Measurements from ENCODE around the gene CLDN5. TPM values are rescaled to one million over a fixed set of nuclear protein-coding genes. Genes with fewer than 3 reads are reported as not detected.
A peak's percentile ranks its signal among the peaks of the same experiment; 100 is the strongest.

The CLDN5 gene
- total and polyA plus RNA-seq, 7 donors, result 3.5 to 129 (median 57.4) TPM

- TF ChIP-seq CTCF (IDR thresholded peaks at IDR 0.05) (no peak), EP300 (IDR thresholded peaks at IDR 0.05) (no peak), POLR2AphosphoS5 (IDR thresholded peaks at IDR 0.05) (no peak), POLR2A (IDR thresholded peaks at IDR 0.05) (no peak)
- H3K27me3 ChIP-seq, result peaks cover 22 to 60% (median 46%) of the 10 kb centered on the region in 3 donors
- peak overlapping the region in 1 of 4 donors; percentile 68 for H3K27ac ChIP-seq
- intact Hi-C loops (cut with DNase I), result no loop called here
- H3K36me3 ChIP-seq, result no peaks in the 10 kb centered on the region
- 90 to 95% methylated on average over 11 of the region's 11 CpGs for WGBS, 2 donors
- H3K9me3 ChIP-seq, result no peaks in the 10 kb centered on the region
- H3K4me1 ChIP-seq, result peaks cover 0 to 19% (median 15%) of the 10 kb centered on the region in 4 donors
- no peak for DNase-seq
- no peak overlapping the region for H3K4me3 ChIP-seq
These were observed 2.0 kb upstream of the CLDN5 start for GRCh38 chr22:19526076-19526701.

- Histone ChIP-seq H3K27me3 (peaks cover 22 to 60% (median 46%) of the 10 kb centered on the region in 3 donors), H3K9me3 (no peaks in the 10 kb centered on the region), H3K36me3 (no peaks in the 10 kb centered on the region), H3K4me1 (peaks cover 0 to 19% (median 15%) of the 10 kb centered on the region in 4 donors), H3K27ac (peak overlapping the region in 2 of 4 donors; percentile 39 to 68), H3K4me3 (no peak overlapping the region)
- TF ChIP-seq EP300 (IDR thresholded peaks at IDR 0.05), result no peak
- no peak for TF ChIP-seq POLR2A (IDR thresholded peaks at IDR 0.05)
- intact Hi-C loops (cut with DNase I), result no loop called here
- 40 to 62% methylated on average over 3 of the region's 3 CpGs for WGBS, 2 donors
- no peak for DNase-seq
These were observed 1.5 kb upstream of the CLDN5 start for GRCh38 chr22:19525666-19526065.

GRCh38 chr22:19525116-19525660, 978 bp upstream of the CLDN5 start:
- Histone ChIP-seq H3K36me3 (no peaks in the 10 kb centered on the region), H3K27ac (peak overlapping the region in 3 of 4 donors; percentile 31 to 68 (median 39)), H3K9me3 (no peaks in the 10 kb centered on the region), H3K27me3 (peaks cover 22 to 60% (median 46%) of the 10 kb centered on the region in 3 donors), H3K4me1 (peaks cover 0 to 19% (median 15%) of the 10 kb centered on the region in 4 donors), H3K4me3 (peak overlapping the region in 3 of 4 donors; percentile 31 to 40 (median 35))
- WGBS, 2 donors, result 77 to 78% methylated on average over 15 of the region's 15 CpGs
- no peak for DNase-seq
- TF ChIP-seq EP300 (IDR thresholded peaks at IDR 0.05) (no peak), POLR2A (IDR thresholded peaks at IDR 0.05) (no peak), CTCF (IDR thresholded peaks at IDR 0.05) (no peak), POLR2AphosphoS5 (IDR thresholded peaks at IDR 0.05) (peak in 1 of 4 donors; percentile 20)
- intact Hi-C loops (cut with DNase I), result no loop called here

- 2 to 3% methylated on average over 99 of the region's 99 CpGs for WGBS, 2 donors
- Histone ChIP-seq H3K36me3 (no peaks in the 10 kb centered on the region), H3K4me1 (peaks cover 0 to 19% (median 15%) of the 10 kb centered on the region in 4 donors), H3K9me3 (no peaks in the 10 kb centered on the region), H3K4me3 (peak overlapping the region; percentile 12 to 40 (median 33)), H3K27me3 (peaks cover 22 to 60% (median 46%) of the 10 kb centered on the region in 3 donors), H3K27ac (peak overlapping the region in 3 of 4 donors; percentile 42 to 68 (median 51))
- TF ChIP-seq EP300 (IDR thresholded peaks at IDR 0.05) (no peak), CTCF (IDR thresholded peaks at IDR 0.05) (no peak), POLR2AphosphoS5 (IDR thresholded peaks at IDR 0.05) (no peak), POLR2A (IDR thresholded peaks at IDR 0.05) (no peak)
- no peak for DNase-seq
- intact Hi-C loops (cut with DNase I), result no loop called here
These were observed 705 bp downstream of the CLDN5 start for GRCh38 chr22:19523240-19524169.

Data from sigmoid colon (tissue), 7 donors.